Fibroblast of pulmonary artery (primary cell): Measurements from ENCODE around the gene SSX5.
"Not testable (repeated sequence)": the region's sequence is repeated elsewhere in the genome, so short reads cannot be mapped to it uniquely, and the experiment has no call there.

Experiments
- DNase-seq: peaks from one replicate; pipeline ENCODE4 v3.0.0-alpha.2; 2010; ENCODE audit warnings: low read depth
- H3K4me3 ChIP-seq: replicated peaks from 2 replicates; pipeline ENCODE4 v1.5.1; 2011; ENCODE audit warnings: low read depth, mild to moderate bottlenecking, control low read depth, low read length, moderate library complexity
- TF ChIP-seq, protein P1 (sequence below): IDR thresholded peaks from 2 replicates; pipeline ENCODE4 v1.5.1; 2011; ENCODE audit warnings: mild to moderate bottlenecking, control low read depth, low read length, inconsistent platforms; ENCODE audit errors: missing control alignments

Gene SSX5, protein sequence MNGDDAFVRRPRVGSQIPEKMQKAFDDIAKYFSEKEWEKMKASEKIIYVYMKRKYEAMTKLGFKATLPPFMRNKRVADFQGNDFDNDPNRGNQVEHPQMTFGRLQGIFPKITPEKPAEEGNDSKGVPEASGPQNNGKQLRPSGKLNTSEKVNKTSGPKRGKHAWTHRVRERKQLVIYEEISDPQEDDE

DNA sequence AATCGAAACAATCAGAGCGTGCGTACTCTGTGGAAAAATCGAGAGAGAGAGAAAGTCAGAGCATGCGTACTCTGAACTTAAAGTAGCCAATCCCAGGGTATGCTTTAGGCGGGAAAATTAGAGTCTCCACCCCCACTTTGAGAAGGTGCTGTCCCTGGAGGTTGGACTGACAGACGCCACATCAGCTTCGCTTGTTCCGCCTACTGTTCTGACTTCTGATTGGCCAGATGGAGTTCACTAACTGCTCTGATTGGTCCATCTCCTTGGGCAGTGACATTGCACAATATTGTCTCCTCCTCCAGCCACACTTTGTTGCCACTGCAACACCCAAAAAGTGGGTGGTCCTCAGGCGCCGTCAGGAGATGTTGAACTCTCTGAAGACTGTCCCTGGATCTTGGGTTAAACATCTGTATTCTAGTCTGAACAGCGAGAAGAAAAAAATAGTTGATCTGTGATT lies at the start of gene SSX5:
TSS of gene SSX5 (minus strand) at position 51 of the 457 bp plus-strand sequence. CDS start 1,437 bp downstream, outside the sequence.
- no peak for DNase-seq
- TF ChIP-seq, protein P1, sequence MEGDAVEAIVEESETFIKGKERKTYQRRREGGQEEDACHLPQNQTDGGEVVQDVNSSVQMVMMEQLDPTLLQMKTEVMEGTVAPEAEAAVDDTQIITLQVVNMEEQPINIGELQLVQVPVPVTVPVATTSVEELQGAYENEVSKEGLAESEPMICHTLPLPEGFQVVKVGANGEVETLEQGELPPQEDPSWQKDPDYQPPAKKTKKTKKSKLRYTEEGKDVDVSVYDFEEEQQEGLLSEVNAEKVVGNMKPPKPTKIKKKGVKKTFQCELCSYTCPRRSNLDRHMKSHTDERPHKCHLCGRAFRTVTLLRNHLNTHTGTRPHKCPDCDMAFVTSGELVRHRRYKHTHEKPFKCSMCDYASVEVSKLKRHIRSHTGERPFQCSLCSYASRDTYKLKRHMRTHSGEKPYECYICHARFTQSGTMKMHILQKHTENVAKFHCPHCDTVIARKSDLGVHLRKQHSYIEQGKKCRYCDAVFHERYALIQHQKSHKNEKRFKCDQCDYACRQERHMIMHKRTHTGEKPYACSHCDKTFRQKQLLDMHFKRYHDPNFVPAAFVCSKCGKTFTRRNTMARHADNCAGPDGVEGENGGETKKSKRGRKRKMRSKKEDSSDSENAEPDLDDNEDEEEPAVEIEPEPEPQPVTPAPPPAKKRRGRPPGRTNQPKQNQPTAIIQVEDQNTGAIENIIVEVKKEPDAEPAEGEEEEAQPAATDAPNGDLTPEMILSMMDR: no peak
- H3K4me3 ChIP-seq: no peak within 1 kb of the TSS

DNA sequence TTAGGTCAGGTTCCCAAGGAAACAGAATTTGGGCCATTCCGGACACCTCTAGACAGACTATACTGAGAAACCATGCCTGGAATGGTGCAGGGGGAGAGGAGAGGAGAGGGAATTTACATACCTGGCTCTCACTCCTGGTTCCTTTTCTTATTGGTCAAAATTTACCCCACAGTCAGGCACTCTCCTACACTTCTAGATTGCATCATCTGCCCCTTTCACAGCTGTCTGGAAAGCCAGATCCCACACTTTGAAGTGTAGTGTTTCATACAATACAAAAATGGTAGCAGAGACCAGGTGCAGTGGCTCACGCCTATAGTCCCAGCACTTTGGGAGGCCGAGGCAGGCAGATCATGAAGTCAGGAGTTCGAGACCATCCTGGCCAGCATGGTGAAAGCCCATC lies 27.6 kb upstream of the SSX5 start:
- DNase-seq, H3K4me3 ChIP-seq: not testable (repeated sequence)

- peak; percentile 24 for DNase-seq
Measured at GRCh38 chrX:48214341-48214740, 17.7 kb upstream of the SSX5 start.

GRCh38 chrX:48190024-48190423 lies 6.6 kb downstream of the SSX5 start:
- not testable (repeated sequence) for H3K4me3 ChIP-seq
- DNase-seq: peak; percentile 6

More at GRCh38 chrX:48214341-48214740, 17.7 kb upstream of the SSX5 start:
- H3K4me3 ChIP-seq: not testable (repeated sequence)

GRCh38 chrX:48181882-48182281 lies 14.7 kb downstream of the SSX5 start:
- not testable (repeated sequence) for DNase-seq, H3K4me3 ChIP-seq

- DNase-seq: no peak
- H3K4me3 ChIP-seq: no peak overlapping the region
- TF ChIP-seq, protein P1: no peak
Measured at GRCh38 chrX:48180811-48181210, 15.8 kb downstream of the SSX5 start.

DNA sequence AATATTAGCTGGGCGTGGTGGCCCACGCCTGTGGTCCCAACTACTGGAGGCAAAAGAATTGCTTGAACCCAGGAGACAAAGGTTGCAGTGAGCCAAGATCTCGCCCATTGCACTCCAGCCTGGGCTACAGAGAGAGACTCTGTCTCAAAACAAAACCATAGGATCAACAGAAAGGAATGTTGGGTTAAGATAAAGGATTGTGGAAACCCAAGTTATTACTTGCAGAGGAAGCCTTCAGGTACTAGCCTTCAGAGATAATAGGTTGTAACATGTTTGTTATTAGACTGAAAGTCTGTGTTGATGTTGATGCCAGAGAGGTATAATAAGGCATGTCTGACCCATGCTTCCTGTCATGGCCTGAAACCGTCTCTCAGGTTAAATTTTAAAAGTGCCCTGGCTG lies 16.9 kb downstream of the SSX5 start:
- TF ChIP-seq, protein P1: no peak
- no peak overlapping the region for H3K4me3 ChIP-seq
- no peak for DNase-seq

- not testable (repeated sequence) for DNase-seq, H3K4me3 ChIP-seq
Measured at GRCh38 chrX:48166322-48166721, 30.3 kb downstream of the SSX5 start.

DNA sequence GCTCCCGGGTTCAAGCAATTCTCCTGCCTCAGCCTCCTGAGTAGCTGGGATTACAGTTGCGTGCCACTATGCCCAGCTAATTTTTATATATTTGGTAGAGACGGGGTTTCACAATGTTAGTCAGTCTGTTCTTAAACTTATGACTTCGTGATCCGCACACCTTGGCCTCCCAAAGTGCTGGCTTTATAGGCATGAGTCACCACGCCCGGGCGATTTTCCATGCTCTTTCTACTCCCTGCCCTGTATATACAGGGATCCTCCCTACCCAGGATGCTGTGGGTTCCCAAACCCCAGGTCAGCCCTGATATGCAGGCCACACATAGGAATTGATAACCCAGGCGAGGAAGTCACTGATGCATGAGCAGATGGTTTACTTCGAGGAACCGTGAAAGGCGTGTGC lies 31.4 kb downstream of the SSX5 start:
- DNase-seq: no peak
- TF ChIP-seq, protein P1: no peak
- no peak overlapping the region for H3K4me3 ChIP-seq

DNA sequence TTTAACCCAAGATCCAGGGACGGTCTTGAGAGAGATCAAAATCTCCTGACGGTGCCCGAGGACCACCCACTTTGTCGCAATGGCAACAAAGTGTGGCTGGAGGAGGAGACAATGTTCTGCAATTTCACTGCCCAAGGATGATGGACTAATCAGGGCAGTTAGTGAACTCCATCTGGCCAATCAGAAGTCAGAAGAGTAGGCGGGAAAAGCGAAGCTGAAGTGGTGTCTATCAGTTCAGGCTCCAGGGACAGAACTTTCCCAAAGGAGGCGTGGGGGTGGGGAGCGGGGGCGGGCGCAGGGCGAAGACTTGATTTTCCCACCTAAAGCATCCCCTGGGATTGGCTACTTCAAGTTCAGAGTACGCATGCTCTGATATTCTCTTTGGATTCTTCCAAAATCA lies 40.6 kb downstream of the SSX5 start:
- TF ChIP-seq, protein P1: no peak
- H3K4me3 ChIP-seq: no peak overlapping the region
- no peak for DNase-seq
